ENCODE results near the gene IGFBP2. TPM values are rescaled to one million over a fixed set of nuclear protein-coding genes. Genes with fewer than 3 reads are reported as not detected.

Gene IGFBP2
- total and polyA plus RNA-seq, 4 donors, result 88.8 to 1,119 (median 352) TPM

DNA sequence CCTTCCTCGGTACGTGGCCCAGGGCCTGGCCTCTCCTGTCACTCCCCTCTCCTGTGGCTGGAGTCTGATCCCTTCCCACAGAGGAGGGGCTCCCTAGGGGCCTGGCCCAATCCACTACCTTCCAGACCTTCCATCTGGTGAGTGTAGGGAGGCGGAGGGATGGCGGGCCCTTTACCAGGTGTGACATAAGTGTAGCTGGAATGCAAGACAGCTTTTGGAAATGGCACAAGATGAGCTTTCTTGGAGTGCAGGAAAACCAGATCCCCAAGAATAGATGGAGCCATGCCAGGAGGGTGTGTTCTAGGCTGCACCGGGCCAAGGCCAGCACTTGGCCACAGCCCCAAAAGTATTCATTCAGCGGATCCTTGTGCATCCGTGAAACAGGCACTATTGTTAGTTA is 32.0 kb downstream of the IGFBP2 start:
- no peak overlapping the region for H3K4me3 ChIP-seq (ENCODE audit: low read depth in 1 of 3, low read length in 3 of 3)
- no peak for TF ChIP-seq EGR1 (IDR thresholded peaks at IDR 0.05; ENCODE audit: low read depth in 2 of 2)
- TF ChIP-seq HNF4A (conservative IDR thresholded peaks at IDR 0.05), result no peak
- TF ChIP-seq NR2F2 (IDR thresholded peaks at IDR 0.05), result no peak
- TF ChIP-seq, protein P1, sequence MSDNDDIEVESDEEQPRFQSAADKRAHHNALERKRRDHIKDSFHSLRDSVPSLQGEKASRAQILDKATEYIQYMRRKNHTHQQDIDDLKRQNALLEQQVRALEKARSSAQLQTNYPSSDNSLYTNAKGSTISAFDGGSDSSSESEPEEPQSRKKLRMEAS (IDR thresholded peaks at IDR 0.05), result no peak
- TF ChIP-seq GABPA (IDR thresholded peaks at IDR 0.05 in 1 of 2, conservative IDR thresholded peaks at IDR 0.05 in 1 of 2), result no peak
- TF ChIP-seq RAD21 (IDR thresholded peaks at IDR 0.05), result no peak
- TF ChIP-seq ZBTB33 (IDR thresholded peaks at IDR 0.05), result no peak
- TF ChIP-seq HNF4G (IDR thresholded peaks at IDR 0.05), result no peak
- TF ChIP-seq ATF3 (IDR thresholded peaks at IDR 0.05), result no peak
- peaks cover 0 to 18% (median 12%) of the 10 kb centered on the region in 4 donors for H3K4me1 ChIP-seq (ENCODE audit: control insufficient read depth in 4 of 4, insufficient read depth in 4 of 4, low read length in 3 of 4)
- no peaks in the 10 kb centered on the region for H3K27me3 ChIP-seq (ENCODE audit: control insufficient read depth in 4 of 4, insufficient read depth in 4 of 4, low read length in 3 of 4)
- DNase-seq (ENCODE audit: low spot score), result no peak
- H3K9me3 ChIP-seq (ENCODE audit: control insufficient read depth in 4 of 4, low read length in 3 of 4), result no peaks in the 10 kb centered on the region
- peak overlapping the region in 1 of 2 donors; percentile 25 for H3K27ac ChIP-seq (ENCODE audit: low read depth in 1 of 2, low read length in 2 of 2)
- H3K36me3 ChIP-seq (ENCODE audit: control insufficient read depth in 4 of 4, insufficient read depth in 3 of 4, low read depth in 1 of 4, low read length in 3 of 4), result peaks cover 0 to 8% (median 5%) of the 10 kb centered on the region in 4 donors
- H3K9ac ChIP-seq (ENCODE audit: low read depth in 1 of 2, low read length in 2 of 2), result no peak overlapping the region
- 61% methylated on average over 7 of the region's 7 CpGs for WGBS

GRCh38 chr2:216665717-216666116 is 32.5 kb downstream of the IGFBP2 start:
- Histone ChIP-seq H3K4me1 (ENCODE audit: control insufficient read depth in 4 of 4, insufficient read depth in 4 of 4, low read length in 3 of 4) (peaks cover 0 to 18% (median 12%) of the 10 kb centered on the region in 4 donors), H3K9ac (ENCODE audit: low read depth in 1 of 2, low read length in 2 of 2) (no peak overlapping the region), H3K4me3 (ENCODE audit: low read depth in 1 of 3, low read length in 3 of 3) (no peak overlapping the region), H3K36me3 (ENCODE audit: control insufficient read depth in 4 of 4, insufficient read depth in 3 of 4, low read depth in 1 of 4, low read length in 3 of 4) (peaks cover 0 to 8% (median 3%) of the 10 kb centered on the region in 4 donors), H3K9me3 (ENCODE audit: control insufficient read depth in 4 of 4, low read length in 3 of 4) (no peaks in the 10 kb centered on the region), H3K27ac (ENCODE audit: low read depth in 1 of 2, low read length in 2 of 2) (no peak overlapping the region), H3K27me3 (ENCODE audit: control insufficient read depth in 4 of 4, insufficient read depth in 4 of 4, low read length in 3 of 4) (no peaks in the 10 kb centered on the region)
- TF ChIP-seq RAD21 (IDR thresholded peaks at IDR 0.05) (peak in 1 of 2 donors; percentile 70), FOXA1 (IDR thresholded peaks at IDR 0.05) (no peak), NR2F2 (IDR thresholded peaks at IDR 0.05) (no peak), EGR1 (IDR thresholded peaks at IDR 0.05; ENCODE audit: low read depth in 2 of 2) (no peak), HNF4A (conservative IDR thresholded peaks at IDR 0.05) (peak; percentile 22 to 48), ATF3 (IDR thresholded peaks at IDR 0.05) (no peak), YY1 (IDR thresholded peaks at IDR 0.05) (no peak), FOXA2 (IDR thresholded peaks at IDR 0.05) (no peak), JUND (IDR thresholded peaks at IDR 0.05) (peak; percentile 21 to 29), ZBTB33 (IDR thresholded peaks at IDR 0.05) (no peak), HNF4G (IDR thresholded peaks at IDR 0.05) (no peak), REST (IDR thresholded peaks at IDR 0.05) (peak; percentile 15), RXRA (IDR thresholded peaks at IDR 0.05) (peak; percentile 43 to 58), SP1 (IDR thresholded peaks at IDR 0.05) (peak; percentile 49), CTCF (IDR thresholded peaks at IDR 0.05; ENCODE audit: low read depth, low read length, missing input control) (no peak), TAF1 (conservative IDR thresholded peaks at IDR 0.05) (no peak), GABPA (IDR thresholded peaks at IDR 0.05 in 1 of 2, conservative IDR thresholded peaks at IDR 0.05 in 1 of 2) (no peak)
- TF ChIP-seq, protein P1 (IDR thresholded peaks at IDR 0.05), result no peak
- WGBS, result 33% methylated on average over 12 of the region's 12 CpGs
- peak; percentile 63 for DNase-seq (ENCODE audit: low spot score)
